H1 (cell line): ENCODE data around the gene CASR. TPM values are rescaled to one million over a fixed set of nuclear protein-coding genes. Genes with fewer than 3 reads are reported as not detected.

Experiments
- CTCF ChIA-PET: fragments of 300-600 bp; sonication (Branson Sonifier 250); formaldehyde crosslinking; loops from one replicate; lab custom pipeline; 2021; ENCODE audit not compliant: partially characterized antibody; lab: Charles Lee
- POLR2A ChIA-PET: fragments of 300-600 bp; sonication (Branson Sonifier 250); formaldehyde crosslinking; loops from one replicate; lab custom pipeline; 2021; ENCODE audit warnings: inconsistent platforms; ENCODE audit not compliant: partially characterized antibody; lab: Charles Lee
- DNase-seq, 2 experiments: peaks; one replicate each; pipeline versions ENCODE4 v3.0.0 to v3.0.0-alpha.2; 2010 to 2022; ENCODE audit warnings: low spot score in 2 of 2, low read depth in 1 of 2, mixed read lengths in 1 of 2
- FAIRE-seq: peaks from 2 replicates; lab custom pipeline; 2011; peaks lifted over from hg19 to GRCh38; lab: Jason Lieb, UNC
- H2AFZ ChIP-seq: 2 replicates; pipeline ENCODE4 v1.8.1; 2012; ENCODE audit warnings: low read length, inconsistent platforms
- H2AK5ac ChIP-seq: 2 replicates; pipeline ENCODE4 v1.6.1; 2013; ENCODE audit warnings: low read depth, low read length
- H2BK120ac ChIP-seq: replicated peaks from 2 replicates; pipeline ENCODE3; 2013; ENCODE audit warnings: low read depth, low read length, inconsistent platforms
- H2BK12ac ChIP-seq: 2 replicates; pipeline ENCODE4 v1.6.1; 2013; ENCODE audit warnings: low read depth, low read length
- H2BK15ac ChIP-seq: 2 replicates; pipeline ENCODE4 v1.6.1; 2013; ENCODE audit warnings: low read length
- H2BK20ac ChIP-seq: 2 replicates; pipeline ENCODE4 v1.6.1; 2013; ENCODE audit warnings: low read length
- H2BK5ac ChIP-seq: 2 replicates; pipeline ENCODE4 v1.6.1; 2013; ENCODE audit warnings: low read depth, low read length
- H3K14ac ChIP-seq: 2 replicates; pipeline ENCODE4 v1.6.1; 2013; ENCODE audit warnings: inconsistent platforms; ENCODE audit not compliant: insufficient read length
- H3K18ac ChIP-seq: 2 replicates; pipeline ENCODE4 v1.6.1; 2013; ENCODE audit warnings: low read length; ENCODE audit errors: extremely low read depth
- H3K23ac ChIP-seq: 2 replicates; pipeline ENCODE4 v1.6.1; 2013; ENCODE audit warnings: inconsistent platforms; ENCODE audit not compliant: insufficient read length
- H3K23me2 ChIP-seq: 2 replicates; pipeline ENCODE4 v1.6.1; 2013; ENCODE audit warnings: low read depth, low read length
- H3K27ac ChIP-seq: 2 replicates; pipeline ENCODE4 v1.6.1; 2011; ENCODE audit warnings: low read depth, low read length, inconsistent platforms
- H3K27me3 ChIP-seq, 4 experiments: replicated peaks in 1 of 4; 1 replicate in 1 of 4; 2 replicates in 3 of 4; pipeline versions ENCODE4 v1.6.1 to v1.8.1; 2011 to 2013; ENCODE audit warnings: low read length in 3 of 4, mild to moderate bottlenecking in 3 of 4, inconsistent platforms in 2 of 4, mixed read lengths in 2 of 4, moderate library complexity in 1 of 4; ENCODE audit not compliant: control insufficient read depth in 3 of 4, insufficient read depth in 3 of 4; ENCODE audit errors: extremely low read depth in 1 of 4
- H3K36me3 ChIP-seq, 4 experiments: 2 replicates each; pipeline versions ENCODE4 v1.6.1 to v1.8.1; 2011 to 2013; ENCODE audit warnings: mild to moderate bottlenecking in 4 of 4, low read length in 3 of 4, moderate library complexity in 2 of 4, control low read depth in 1 of 4, inconsistent platforms in 1 of 4; ENCODE audit not compliant: insufficient read depth in 4 of 4, control insufficient read depth in 2 of 4
- H3K4ac ChIP-seq: replicated peaks from 2 replicates; pipeline ENCODE3; 2013; ENCODE audit warnings: low read length, low read depth, mixed read lengths, inconsistent platforms; ENCODE audit not compliant: insufficient read length
- H3K4me1 ChIP-seq, 4 experiments: replicated peaks in 1 of 4; 1 replicate in 1 of 4; 2 replicates in 3 of 4; pipeline versions ENCODE4 v1.6.1 to v1.8.1; 2011 to 2013; ENCODE audit warnings: low read length in 3 of 4, inconsistent platforms in 2 of 4, mixed read lengths in 1 of 4; ENCODE audit not compliant: insufficient read depth in 4 of 4, control insufficient read depth in 3 of 4
- H3K4me2 ChIP-seq, 2 experiments: 2 replicates each; pipeline versions ENCODE4 v1.6.1 to v1.8.1; 2011 to 2013; ENCODE audit warnings: low read depth in 2 of 2, low read length in 2 of 2, control low read depth in 1 of 2, inconsistent platforms in 1 of 2, mild to moderate bottlenecking in 1 of 2; ENCODE audit not compliant: insufficient read depth in 1 of 2
- H3K4me3 ChIP-seq, 4 experiments: fragments of 200-600, 300-600 bp in 1 of 4; sonication (generic), shearing (Covaris generic), sonication (Bioruptor Twin) in 1 of 4; 2 replicates each; pipeline versions ENCODE4 v1.5.1 to v1.8.1; 2011 to 2016; ENCODE audit warnings: low read length in 4 of 4, low read depth in 3 of 4, control low read depth in 2 of 4, inconsistent platforms in 2 of 4, mild to moderate bottlenecking in 2 of 4, mixed read lengths in 1 of 4, moderate library complexity in 1 of 4; ENCODE audit not compliant: insufficient read depth in 2 of 4; ENCODE audit errors: extremely low read depth in 1 of 4
- H3K56ac ChIP-seq: replicated peaks from 2 replicates; pipeline ENCODE3; 2013; ENCODE audit warnings: low read depth, mild to moderate bottlenecking, mixed read lengths, low read length, inconsistent platforms; ENCODE audit not compliant: insufficient read length
- H3K79me1 ChIP-seq: 2 replicates; pipeline ENCODE4 v1.6.1; 2013; ENCODE audit warnings: low read depth, low read length, control low read depth
- H3K79me2 ChIP-seq, 2 experiments: 2 replicates each; pipeline versions ENCODE4 v1.6.1 to v1.8.1; 2012 to 2013; ENCODE audit warnings: low read length in 2 of 2, mild to moderate bottlenecking in 2 of 2, inconsistent platforms in 1 of 2; ENCODE audit not compliant: insufficient read depth in 2 of 2, control insufficient read depth in 1 of 2
- H3K9ac ChIP-seq, 4 experiments: replicated peaks in 1 of 4; 1 replicate in 1 of 4; 2 replicates in 3 of 4; pipeline versions ENCODE4 v1.6.1 to v1.8.1; 2011 to 2013; ENCODE audit warnings: low read depth in 3 of 4, low read length in 3 of 4, control low read depth in 2 of 4, mild to moderate bottlenecking in 2 of 4, moderate library complexity in 2 of 4, inconsistent platforms in 1 of 4; ENCODE audit errors: extremely low read depth in 1 of 4
- H3K9me3 ChIP-seq, 2 experiments: 2 replicates each; pipeline versions ENCODE4 v1.6.1 to v1.8.1; 2012 to 2013; ENCODE audit warnings: mild to moderate bottlenecking in 2 of 2, moderate library complexity in 2 of 2, control low read depth in 1 of 2, inconsistent platforms in 1 of 2, low read depth in 1 of 2, low read length in 1 of 2, mixed read lengths in 1 of 2; ENCODE audit not compliant: insufficient read depth in 2 of 2
- H4K20me1 ChIP-seq, 2 experiments: replicated peaks in 1 of 2; 2 replicates each; pipeline versions ENCODE3 to v1.8.1; 2011 to 2013; ENCODE audit warnings: inconsistent platforms in 2 of 2, low read length in 2 of 2, mild to moderate bottlenecking in 1 of 2; ENCODE audit not compliant: insufficient read depth in 2 of 2, control insufficient read depth in 1 of 2
- H4K5ac ChIP-seq: 2 replicates; pipeline ENCODE4 v1.6.1; 2013; ENCODE audit warnings: low read length, low read depth, mixed read lengths, inconsistent platforms; ENCODE audit not compliant: insufficient read length
- H4K8ac ChIP-seq: 2 replicates; pipeline ENCODE4 v1.8.0; 2013; ENCODE audit warnings: mild to moderate bottlenecking, moderate library complexity, low read length, inconsistent platforms; ENCODE audit not compliant: insufficient read depth; ENCODE audit errors: extremely low read depth
- H4K91ac ChIP-seq: replicated peaks from 2 replicates; pipeline ENCODE3; 2013; ENCODE audit warnings: low read length, mixed read lengths, inconsistent platforms; ENCODE audit not compliant: insufficient read length
- EP300 ChIP-seq, 2 experiments: IDR thresholded peaks; 1 replicate in 1 of 2; 2 replicates in 1 of 2; pipeline ENCODE4 v1.6.1; 2011 to 2012; ENCODE audit warnings: low read depth in 2 of 2, low read length in 2 of 2, mild to moderate bottlenecking in 2 of 2, borderline replicate concordance in 1 of 2, inconsistent platforms in 1 of 2, moderate library complexity in 1 of 2
- KDM1A ChIP-seq: fragments of 200-600, 300-600 bp; sonication (generic); IDR thresholded peaks from 2 replicates; pipeline ENCODE4 v1.7.1; 2016; ENCODE audit warnings: mild to moderate bottlenecking, low read length, borderline replicate concordance
- SUZ12 ChIP-seq: fragments of 200-600 bp; sonication (generic); IDR thresholded peaks from 2 replicates; pipeline ENCODE4 v1.6.1; 2012; ENCODE audit warnings: mild to moderate bottlenecking, inconsistent platforms, low read length, moderate library complexity, mixed read lengths
- WGBS, 2 experiments: shearing (Covaris generic) in 1 of 2; methylation state at CpG; one replicate each; pipeline versions ENCODE4 v1.1.6 to v1.1.7; 2013 to 2015; ENCODE audit warnings: low lambda C conversion rate in 2 of 2, mixed read lengths in 2 of 2, inconsistent platforms in 1 of 2, low coverage in 1 of 2, missing lambda C conversion rate in 1 of 2; ENCODE audit not compliant: insufficient replicate concordance in 2 of 2, insufficient coverage in 1 of 2, insufficient read length in 1 of 2; ENCODE audit errors: extremely low coverage in 1 of 2, missing lambda C conversion rate in 1 of 2; 5-methylcytosine and 5-hydroxymethylcytosine counted together
- polyA plus RNA-seq, 7 experiments: library from polyadenylated mRNA; depleted of rRNA in 3 of 7; stranded (reverse) in 5 of 7; unstranded in 2 of 7; fragments of >200 nt in 5 of 7; fragments of 200-250 nt in 2 of 7; gene quantifications; 1 replicate in 5 of 7; 2 replicates in 1 of 7; 4 replicates in 1 of 7; pipeline versions ENCODE4 v1.2.1 to v1.2.3, GENCODE V29; 2011 to 2013; ENCODE audit warnings: missing spikeins in 2 of 7, mixed read lengths in 2 of 7
- total RNA-seq: library from RNA; stranded (reverse); fragmentation: NEBNext Ultra II Directional; extraction: Animal tissue kit (Norgen Biotek cat#: 25700); gene quantifications from 2 replicates; pipeline ENCODE4 v1.2.1, GENCODE V29; 2021

CASR gene
- total and polyA plus RNA-seq, 2 of the 8 experiments (the other 6 are each of a cell fraction or from before 2014, with no cell fraction given), result 0.36 to 0.58 TPM

- H3K27me3 ChIP-seq, result no peaks in the 10 kb centered on the region
- H4K91ac ChIP-seq, result no peak overlapping the region
- CTCF ChIA-PET, result interaction anchor here (1.3 kb wide), 2 partner anchors 9 to 54 kb away, joined by 4 read pairs; no protein-coding TSS in a partner anchor
- no peak overlapping the region for H4K5ac ChIP-seq
- POLR2A ChIA-PET, result no interaction called here
- TF ChIP-seq EP300 (IDR thresholded peaks at IDR 0.05; ENCODE audit: borderline replicate concordance in 1 of 2, low read depth in 2 of 2, low read length in 2 of 2) (no peak), KDM1A (no peak), SUZ12 (no peak)
- H3K9ac ChIP-seq, result no peak overlapping the region
- FAIRE-seq (no peak), DNase-seq (no peak)
- no peaks in the 10 kb centered on the region for H3K36me3 ChIP-seq
- H3K79me2 ChIP-seq, result no peaks in the 10 kb centered on the region
- no peak overlapping the region for H2BK15ac ChIP-seq
- no peak overlapping the region for H3K14ac ChIP-seq
- no peak overlapping the region for H4K8ac ChIP-seq
- no peaks in the 10 kb centered on the region for H4K20me1 ChIP-seq
- no peak overlapping the region for H3K18ac ChIP-seq
- H2AK5ac ChIP-seq, result no peak overlapping the region
- no peaks in the 10 kb centered on the region for H3K79me1 ChIP-seq
- H2AFZ ChIP-seq, result no peak overlapping the region
- no peaks in the 10 kb centered on the region for H3K4me1 ChIP-seq
- WGBS, 2 experiments, result 82% methylated on average over 7 of the region's 7 CpGs; no CpG with 5 or more reads in 1 of the 2 experiments
- no peak overlapping the region for H2BK12ac ChIP-seq
- H3K56ac ChIP-seq, result peak overlapping the region; percentile 59
- no peak overlapping the region for H2BK20ac ChIP-seq
- H3K27ac ChIP-seq, result no peak overlapping the region
- H2BK5ac ChIP-seq, result no peak overlapping the region
- H3K23me2 ChIP-seq, result no peaks in the 10 kb centered on the region
- H3K9me3 ChIP-seq, result no peaks in the 10 kb centered on the region
- H3K4me3 ChIP-seq, result no peak overlapping the region
- no peak overlapping the region for H3K4me2 ChIP-seq
- no peak overlapping the region for H3K4ac ChIP-seq
- no peak overlapping the region for H3K23ac ChIP-seq
- no peak overlapping the region for H2BK120ac ChIP-seq
Measured at GRCh38 chr3:122245513-122246174, 62.2 kb downstream of the CASR start.
